ENCODE measurements around the gene RNF40. TPM values are rescaled to one million over a fixed set of nuclear protein-coding genes. Genes with fewer than 3 reads are reported as not detected.

Gene RNF40
- polyA plus RNA-seq, 1 donor from 2014 or later: 85.2 TPM

DNA sequence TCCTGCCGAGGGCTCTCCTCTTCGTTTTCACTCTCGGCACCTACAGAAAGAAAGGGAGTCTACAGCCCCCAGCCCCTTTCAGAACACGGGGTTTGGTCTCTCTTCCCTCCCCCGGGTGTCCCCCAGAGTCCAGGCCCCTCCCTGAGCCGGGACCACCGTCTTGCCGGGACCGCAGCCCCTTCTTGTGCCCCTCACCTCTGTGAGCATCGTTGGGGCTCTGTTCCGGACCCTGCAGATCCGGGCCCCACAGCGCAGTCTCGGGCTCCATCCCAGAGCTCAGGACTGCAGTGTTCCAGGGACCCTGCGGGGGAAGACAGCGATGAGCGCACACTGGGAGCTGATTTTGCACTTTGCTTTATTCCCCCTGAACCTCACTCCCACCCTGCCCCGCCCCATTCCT lies 22.1 kb downstream of the RNF40 start:
- no peaks in the 10 kb centered on the region for H3K9me2 ChIP-seq (ENCODE audit: insufficient read depth, low read length)
- H3K4me3 ChIP-seq (ENCODE audit: low read length): no peak overlapping the region
- no peaks in the 10 kb centered on the region for H3K9me3 ChIP-seq (ENCODE audit: low read length)
- no peak overlapping the region for H2AFZ ChIP-seq (ENCODE audit: low read depth, low read length)
- no peak overlapping the region for H3K9ac ChIP-seq (ENCODE audit: low read length)
- no peak overlapping the region for H3K4me2 ChIP-seq (ENCODE audit: low read length)
- TF ChIP-seq RAD21 (conservative IDR thresholded peaks at IDR 0.05): no peak
- no peak for TF ChIP-seq MXI1 (conservative IDR thresholded peaks at IDR 0.05; ENCODE audit: poor library complexity, severe bottlenecking)
- TF ChIP-seq, protein P1, sequence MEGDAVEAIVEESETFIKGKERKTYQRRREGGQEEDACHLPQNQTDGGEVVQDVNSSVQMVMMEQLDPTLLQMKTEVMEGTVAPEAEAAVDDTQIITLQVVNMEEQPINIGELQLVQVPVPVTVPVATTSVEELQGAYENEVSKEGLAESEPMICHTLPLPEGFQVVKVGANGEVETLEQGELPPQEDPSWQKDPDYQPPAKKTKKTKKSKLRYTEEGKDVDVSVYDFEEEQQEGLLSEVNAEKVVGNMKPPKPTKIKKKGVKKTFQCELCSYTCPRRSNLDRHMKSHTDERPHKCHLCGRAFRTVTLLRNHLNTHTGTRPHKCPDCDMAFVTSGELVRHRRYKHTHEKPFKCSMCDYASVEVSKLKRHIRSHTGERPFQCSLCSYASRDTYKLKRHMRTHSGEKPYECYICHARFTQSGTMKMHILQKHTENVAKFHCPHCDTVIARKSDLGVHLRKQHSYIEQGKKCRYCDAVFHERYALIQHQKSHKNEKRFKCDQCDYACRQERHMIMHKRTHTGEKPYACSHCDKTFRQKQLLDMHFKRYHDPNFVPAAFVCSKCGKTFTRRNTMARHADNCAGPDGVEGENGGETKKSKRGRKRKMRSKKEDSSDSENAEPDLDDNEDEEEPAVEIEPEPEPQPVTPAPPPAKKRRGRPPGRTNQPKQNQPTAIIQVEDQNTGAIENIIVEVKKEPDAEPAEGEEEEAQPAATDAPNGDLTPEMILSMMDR (IDR thresholded peaks at IDR 0.05; ENCODE audit: poor library complexity, severe bottlenecking): no peak
- TF ChIP-seq, protein P2, sequence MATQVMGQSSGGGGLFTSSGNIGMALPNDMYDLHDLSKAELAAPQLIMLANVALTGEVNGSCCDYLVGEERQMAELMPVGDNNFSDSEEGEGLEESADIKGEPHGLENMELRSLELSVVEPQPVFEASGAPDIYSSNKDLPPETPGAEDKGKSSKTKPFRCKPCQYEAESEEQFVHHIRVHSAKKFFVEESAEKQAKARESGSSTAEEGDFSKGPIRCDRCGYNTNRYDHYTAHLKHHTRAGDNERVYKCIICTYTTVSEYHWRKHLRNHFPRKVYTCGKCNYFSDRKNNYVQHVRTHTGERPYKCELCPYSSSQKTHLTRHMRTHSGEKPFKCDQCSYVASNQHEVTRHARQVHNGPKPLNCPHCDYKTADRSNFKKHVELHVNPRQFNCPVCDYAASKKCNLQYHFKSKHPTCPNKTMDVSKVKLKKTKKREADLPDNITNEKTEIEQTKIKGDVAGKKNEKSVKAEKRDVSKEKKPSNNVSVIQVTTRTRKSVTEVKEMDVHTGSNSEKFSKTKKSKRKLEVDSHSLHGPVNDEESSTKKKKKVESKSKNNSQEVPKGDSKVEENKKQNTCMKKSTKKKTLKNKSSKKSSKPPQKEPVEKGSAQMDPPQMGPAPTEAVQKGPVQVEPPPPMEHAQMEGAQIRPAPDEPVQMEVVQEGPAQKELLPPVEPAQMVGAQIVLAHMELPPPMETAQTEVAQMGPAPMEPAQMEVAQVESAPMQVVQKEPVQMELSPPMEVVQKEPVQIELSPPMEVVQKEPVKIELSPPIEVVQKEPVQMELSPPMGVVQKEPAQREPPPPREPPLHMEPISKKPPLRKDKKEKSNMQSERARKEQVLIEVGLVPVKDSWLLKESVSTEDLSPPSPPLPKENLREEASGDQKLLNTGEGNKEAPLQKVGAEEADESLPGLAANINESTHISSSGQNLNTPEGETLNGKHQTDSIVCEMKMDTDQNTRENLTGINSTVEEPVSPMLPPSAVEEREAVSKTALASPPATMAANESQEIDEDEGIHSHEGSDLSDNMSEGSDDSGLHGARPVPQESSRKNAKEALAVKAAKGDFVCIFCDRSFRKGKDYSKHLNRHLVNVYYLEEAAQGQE (IDR thresholded peaks at IDR 0.05; ENCODE audit: borderline replicate concordance): no peak
- no peak for TF ChIP-seq POLR2AphosphoS5 (IDR thresholded peaks at IDR 0.05)
- no peak for TF ChIP-seq EZH2 (IDR thresholded peaks at IDR 0.05; ENCODE audit: borderline replicate concordance, insufficient read depth, low read length, poor library complexity, severe bottlenecking)
- no peak for TF ChIP-seq SMC3 (conservative IDR thresholded peaks at IDR 0.05; ENCODE audit: poor library complexity)
- TF ChIP-seq EP300 (conservative IDR thresholded peaks at IDR 0.05; ENCODE audit: poor library complexity, severe bottlenecking): no peak
- H3K27me3 ChIP-seq (ENCODE audit: insufficient read depth, low read depth, low read length): no peaks in the 10 kb centered on the region
- H3K27ac ChIP-seq (ENCODE audit: low read length): no peak overlapping the region
- no peaks in the 10 kb centered on the region for H3F3A ChIP-seq (ENCODE audit: insufficient read depth, low read length, poor library complexity, severe bottlenecking)
- H3K79me2 ChIP-seq (replicated peaks; ENCODE audit: insufficient read depth, low read length): peaks cover 22% of the 10 kb centered on the region
- H4K20me1 ChIP-seq (ENCODE audit: insufficient read depth): no peaks in the 10 kb centered on the region
- H3K36me3 ChIP-seq (ENCODE audit: insufficient read depth, low read length): no peaks in the 10 kb centered on the region

DNA sequence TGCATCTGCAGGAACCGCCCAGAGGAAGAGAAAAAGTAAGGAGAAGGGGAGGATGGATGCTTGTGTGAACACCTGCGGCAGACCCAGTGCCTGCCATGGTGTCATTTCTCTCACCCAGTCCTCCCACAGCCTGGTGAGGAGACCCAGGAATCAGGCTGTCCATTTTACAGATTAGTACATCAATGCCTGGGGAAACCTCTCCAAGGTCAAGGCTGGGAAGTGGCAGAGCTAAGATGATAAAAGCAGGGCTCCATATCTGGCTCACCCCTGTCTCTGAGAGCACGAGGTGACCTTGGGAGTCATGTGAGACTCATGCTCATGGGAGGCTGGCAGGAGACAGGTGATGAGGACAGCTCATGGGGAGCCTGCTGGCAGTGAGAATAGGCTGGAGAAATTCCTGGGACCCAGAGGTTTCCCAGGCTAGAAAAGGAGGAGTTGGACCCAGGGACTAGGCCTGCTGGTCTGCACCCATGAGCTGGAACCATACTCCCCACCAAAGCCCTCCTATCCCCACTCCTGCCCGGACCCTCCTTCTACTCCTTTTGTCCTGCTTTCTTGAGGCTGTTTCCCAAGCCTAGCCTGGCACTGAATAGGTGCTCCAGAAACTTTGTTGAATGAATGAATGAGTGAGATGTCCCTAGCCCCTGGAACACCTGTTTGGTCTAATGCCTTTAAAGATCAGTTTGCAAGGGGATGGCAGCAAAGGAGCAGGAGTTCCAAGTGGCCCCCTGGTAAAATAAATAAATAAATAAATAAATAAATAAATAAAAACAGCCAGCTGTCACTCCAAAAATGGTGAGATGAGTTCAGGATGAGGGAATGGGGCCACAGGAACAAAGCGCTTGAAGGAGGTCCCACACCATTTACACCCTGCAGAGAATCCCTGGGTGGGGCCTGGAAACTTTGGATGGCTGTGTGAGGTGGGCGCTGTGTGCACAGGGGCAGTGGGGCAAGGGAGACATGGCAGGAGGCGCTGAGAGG lies 23.3 kb downstream of the RNF40 start:
- Histone ChIP-seq H4K20me1 (ENCODE audit: insufficient read depth) (no peaks in the 10 kb centered on the region), H3K27me3 (ENCODE audit: insufficient read depth, low read depth, low read length) (no peaks in the 10 kb centered on the region), H3K27ac (ENCODE audit: low read length) (no peak overlapping the region), H3K4me3 (ENCODE audit: low read length) (peak overlapping the region; percentile 93), H3K9me2 (ENCODE audit: insufficient read depth, low read length) (no peaks in the 10 kb centered on the region), H3K4me2 (ENCODE audit: low read length) (peak overlapping the region; percentile 97), H3F3A (ENCODE audit: insufficient read depth, low read length, poor library complexity, severe bottlenecking) (no peaks in the 10 kb centered on the region), H3K9me3 (ENCODE audit: low read length) (no peaks in the 10 kb centered on the region), H2AFZ (ENCODE audit: low read depth, low read length) (no peak overlapping the region), H3K9ac (ENCODE audit: low read length) (peak overlapping the region; percentile 95), H3K79me2 (replicated peaks; ENCODE audit: insufficient read depth, low read length) (peaks cover 22% of the 10 kb centered on the region), H3K36me3 (ENCODE audit: insufficient read depth, low read length) (no peaks in the 10 kb centered on the region)
- TF ChIP-seq TAF1 (IDR thresholded peaks at IDR 0.05; ENCODE audit: low read depth) (no peak), SMC3 (conservative IDR thresholded peaks at IDR 0.05; ENCODE audit: poor library complexity) (no peak), MXI1 (conservative IDR thresholded peaks at IDR 0.05; ENCODE audit: poor library complexity, severe bottlenecking) (no peak), EP300 (conservative IDR thresholded peaks at IDR 0.05; ENCODE audit: poor library complexity, severe bottlenecking) (no peak), RAD21 (conservative IDR thresholded peaks at IDR 0.05) (no peak), EZH2 (IDR thresholded peaks at IDR 0.05; ENCODE audit: borderline replicate concordance, insufficient read depth, low read length, poor library complexity, severe bottlenecking) (no peak), POLR2AphosphoS5 (IDR thresholded peaks at IDR 0.05) (no peak)
- TF ChIP-seq, protein P2 (IDR thresholded peaks at IDR 0.05; ENCODE audit: borderline replicate concordance): no peak
- TF ChIP-seq, protein P1 (IDR thresholded peaks at IDR 0.05; ENCODE audit: poor library complexity, severe bottlenecking): no peak
